Bladder microvascular endothelial cell (primary cell): ENCODE data around the gene PIGU. TPM values are rescaled to one million over a fixed set of nuclear protein-coding genes. Genes with fewer than 3 reads are reported as not detected.

Experiments used
- total RNA-seq: library from RNA; depleted of rRNA; stranded (reverse); fragments of >200 nt; gene quantifications from 2 replicates; pipeline ENCODE4 v1.2.3, GENCODE V29; 2014

Gene PIGU, protein sequence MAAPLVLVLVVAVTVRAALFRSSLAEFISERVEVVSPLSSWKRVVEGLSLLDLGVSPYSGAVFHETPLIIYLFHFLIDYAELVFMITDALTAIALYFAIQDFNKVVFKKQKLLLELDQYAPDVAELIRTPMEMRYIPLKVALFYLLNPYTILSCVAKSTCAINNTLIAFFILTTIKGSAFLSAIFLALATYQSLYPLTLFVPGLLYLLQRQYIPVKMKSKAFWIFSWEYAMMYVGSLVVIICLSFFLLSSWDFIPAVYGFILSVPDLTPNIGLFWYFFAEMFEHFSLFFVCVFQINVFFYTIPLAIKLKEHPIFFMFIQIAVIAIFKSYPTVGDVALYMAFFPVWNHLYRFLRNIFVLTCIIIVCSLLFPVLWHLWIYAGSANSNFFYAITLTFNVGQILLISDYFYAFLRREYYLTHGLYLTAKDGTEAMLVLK
- total RNA-seq: 4.4 and 10.1 TPM in 2 replicates

DNA sequence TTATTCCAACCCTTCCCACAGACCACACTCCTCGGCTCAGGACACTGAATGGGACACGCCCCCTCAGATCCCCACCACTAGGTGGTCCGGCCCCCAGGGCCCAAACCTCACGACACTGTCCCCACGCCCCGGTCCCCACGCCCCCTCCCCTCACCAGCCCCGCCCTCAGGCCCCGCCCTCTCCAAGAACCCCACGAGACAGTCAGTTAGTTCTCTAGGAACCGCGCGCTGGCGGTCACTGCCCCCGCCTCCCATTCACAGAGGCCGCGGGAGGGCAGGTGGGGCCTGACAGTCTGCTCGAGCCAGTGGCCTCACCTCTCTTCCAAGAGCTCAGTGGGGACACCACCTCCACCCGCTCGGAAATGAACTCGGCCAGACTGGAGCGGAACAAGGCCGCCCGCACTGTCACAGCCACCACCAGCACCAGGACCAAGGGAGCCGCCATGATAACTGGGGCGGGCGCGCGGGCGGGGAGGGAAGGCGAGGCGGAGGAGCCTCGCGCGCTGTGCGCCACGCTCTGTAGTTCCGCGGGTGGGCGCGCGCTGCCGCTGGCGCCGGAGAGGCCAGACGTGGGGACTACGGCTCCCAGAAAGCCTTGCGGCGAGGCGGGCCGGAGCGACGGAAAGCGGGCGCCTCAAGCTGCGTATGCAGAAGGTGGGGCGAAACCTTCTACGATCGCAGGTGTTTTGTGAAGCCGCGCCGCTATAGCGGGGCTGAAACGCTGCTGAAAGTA lies at the start of gene PIGU:
TSS of gene PIGU (minus strand) at position 451 of the 732 bp plus-strand sequence. CDS start at position 444, 7 bp downstream.

DNA sequence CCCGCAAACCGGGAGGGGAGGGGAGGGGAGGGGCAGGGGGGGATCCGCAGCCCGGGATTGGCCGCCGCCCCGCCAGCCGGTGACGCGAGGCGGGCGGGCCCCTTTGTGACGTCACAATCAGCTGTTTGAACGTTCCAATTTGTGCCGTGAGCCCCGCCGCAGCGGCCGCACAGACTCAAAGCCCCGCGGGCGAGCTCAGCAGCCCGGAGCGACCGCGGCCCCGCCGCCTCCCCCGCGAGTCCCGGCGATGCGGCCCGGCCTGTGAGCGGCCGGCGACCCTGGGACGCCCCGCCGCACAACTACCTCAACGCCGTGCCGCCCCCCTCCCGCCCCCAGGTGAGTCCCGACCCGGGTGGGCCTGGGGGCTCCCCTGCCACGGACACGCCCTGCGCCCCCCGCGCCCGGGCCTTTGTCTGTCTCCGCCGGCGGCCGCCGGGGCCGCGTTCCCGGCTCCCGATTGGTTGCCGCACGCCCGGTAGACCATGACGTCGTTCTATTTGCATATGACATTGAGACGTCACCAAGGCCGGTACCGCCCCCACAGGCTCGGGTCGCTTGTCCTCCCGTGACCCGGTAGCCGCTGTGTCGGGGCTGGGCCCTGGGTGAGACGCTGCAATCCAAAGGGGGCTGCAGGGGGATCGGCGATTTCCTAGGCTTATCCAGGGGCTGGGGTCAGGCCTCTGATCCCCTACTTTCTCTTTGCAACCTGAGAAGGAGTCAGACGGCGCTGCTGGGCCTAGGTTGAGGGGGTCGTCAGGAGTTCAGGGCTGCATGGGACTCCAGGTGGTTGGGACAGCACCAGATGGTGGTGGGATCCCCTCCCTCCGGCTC lies 27.5 kb upstream of the PIGU start, which contains the start of gene TP53INP2:
TSS of gene TP53INP2 (plus strand) at position 168 of the 831 bp plus-strand sequence. CDS start 4,396 bp downstream, outside the sequence.

GRCh38 chr20:34558320-34559218 lies 118.3 kb downstream of the PIGU start, which contains the start of gene MAP1LC3A:
TSS of gene MAP1LC3A (plus strand) at chr20:34558718. CDS start at chr20:34558869, 151 bp downstream.

DNA sequence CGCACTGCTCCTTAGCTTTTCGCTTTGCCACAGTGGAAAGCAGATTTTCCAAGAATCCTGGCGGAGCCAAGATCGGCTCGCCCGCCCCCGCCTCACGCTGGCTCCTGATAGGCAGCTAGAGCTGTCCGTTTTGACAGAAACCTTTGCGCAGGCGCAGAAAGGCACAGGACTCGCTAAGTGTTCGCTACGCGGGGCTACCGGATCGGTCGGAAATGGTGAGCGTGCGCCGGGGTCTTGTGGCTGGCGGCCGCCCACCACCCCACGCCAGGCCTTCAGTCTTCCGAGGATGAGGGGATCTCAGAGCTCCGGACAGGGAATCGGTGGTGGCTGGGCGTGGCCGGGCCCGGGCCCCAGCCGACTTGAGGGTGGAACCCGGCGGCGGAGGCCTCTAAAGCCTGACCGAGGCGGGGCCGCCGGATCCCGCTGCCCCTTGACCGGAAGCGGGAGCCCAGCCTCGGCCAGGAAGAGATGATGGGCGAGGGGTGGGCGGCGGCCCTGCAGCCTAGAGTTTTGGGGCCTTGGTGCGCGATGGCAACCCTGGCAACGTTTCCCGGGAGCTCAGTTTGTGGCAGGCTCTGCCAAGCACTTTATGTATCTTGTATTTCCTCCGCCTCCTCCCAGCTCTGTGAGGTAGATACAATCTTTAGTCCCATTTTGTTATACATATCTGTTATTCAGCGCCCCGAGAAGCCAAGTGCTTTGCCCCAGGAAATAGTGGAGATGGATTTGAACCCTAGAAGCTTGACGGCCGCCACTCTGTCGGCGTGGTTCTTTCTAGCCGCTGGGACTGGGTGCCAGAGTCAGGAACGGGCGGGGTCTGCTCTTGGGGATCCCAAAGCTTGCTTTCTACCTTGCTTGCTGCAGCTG lies 160.4 kb downstream of the PIGU start, which contains the start of gene DYNLRB1:
TSS of gene DYNLRB1 (plus strand) at position 176 of the 867 bp plus-strand sequence. CDS start at position 213, 37 bp downstream.

Other genes with a start within 250 kb of the PIGU start
- 43.1 and 86.3 TPM in 2 replicates for gene DYNLRB1, start 160.7 kb downstream of the PIGU start, total RNA-seq
- 14.2 and 28.1 TPM in 2 replicates for gene MAP1LC3A, start 118.4 kb downstream of the PIGU start, total RNA-seq
- gene TP53INP2, start 27.3 kb upstream of the PIGU start, total RNA-seq: 5.3 and 11.2 TPM in 2 replicates
- 3.2 and 7.4 TPM in 2 replicates for gene NCOA6, start 148.6 kb upstream of the PIGU start, total RNA-seq
- 0.97 and 8.7 TPM in 2 replicates for gene GGT7, start 195.8 kb upstream of the PIGU start, total RNA-seq
- gene ACSS2, start 199.5 kb upstream of the PIGU start, total RNA-seq: 42.1 and 48.6 TPM in 2 replicates